Astrocyte of the spinal cord (primary cell): ENCODE results near the gene MT1X.
"Not testable (repeated sequence)": the region's sequence is repeated elsewhere in the genome, so short reads cannot be mapped to it uniquely, and the experiment has no call there.

ENCODE experiments used
- DNase-seq: peaks from one replicate; pipeline ENCODE4 v3.0.0; 2011; ENCODE audit warnings: low read depth, low spot score
- H3K4me3 ChIP-seq: 2 replicates; pipeline ENCODE4 v1.5.1; 2011; ENCODE audit warnings: low read depth, mild to moderate bottlenecking, low read length, moderate library complexity
- CTCF ChIP-seq: IDR thresholded peaks from 2 replicates; pipeline ENCODE4 v1.5.1; 2012; ENCODE audit warnings: low read depth, mild to moderate bottlenecking, low read length, inconsistent platforms
- in situ Hi-C: cut with HindIII; loops from 2 replicates; pipeline ENCODE4 v1.10.0; 2017; ENCODE audit warnings: low sequenced_read_pairs

The MT1X gene

GRCh38 chr16:56667581-56668571, 14.4 kb upstream of the MT1X start, which contains the start of gene MT1G:
Gene MT1G, minus strand, starts transcription at chr16:56668065. Its CDS starts 72 bp downstream, at chr16:56667993.
- DNase-seq, result peak; percentile 12
- no peak within 1 kb of the TSS for H3K4me3 ChIP-seq
- in situ Hi-C loops, result no loop called here
- TF ChIP-seq CTCF, result no peak

GRCh38 chr16:56669005-56669839, 13.0 kb upstream of the MT1X start, which contains the start of gene MT1H:
Gene MT1H, plus strand, starts transcription at chr16:56669814. Its CDS starts 71 bp downstream, at chr16:56669885.
- DNase-seq, result no peak
- in situ Hi-C loops, result no loop called here
- no peak within 1 kb of the TSS for H3K4me3 ChIP-seq
- no peak for TF ChIP-seq CTCF

- no peak overlapping the region for H3K4me3 ChIP-seq
- in situ Hi-C loops, result no loop called here
- no peak for TF ChIP-seq CTCF
- no peak for DNase-seq
Measured at GRCh38 chr16:56669840-56670619, 12.2 kb upstream of the MT1X start.

- no peak for TF ChIP-seq CTCF
- no peak overlapping the region for H3K4me3 ChIP-seq
- in situ Hi-C loops, result no loop called here
- DNase-seq, result no peak
Measured at GRCh38 chr16:56670620-56670934, 11.7 kb upstream of the MT1X start.

- DNase-seq, result peak; percentile 16
- H3K4me3 ChIP-seq, in situ Hi-C loops: not testable (repeated sequence)
Measured at GRCh38 chr16:56671691-56672090, 10.6 kb upstream of the MT1X start.

GRCh38 chr16:56672171-56672570, 10.1 kb upstream of the MT1X start:
- in situ Hi-C loops, result not testable (repeated sequence)

GRCh38 chr16:56672761-56673536, 9.3 kb upstream of the MT1X start:
- no peak for DNase-seq
- TF ChIP-seq CTCF, result no peak
- no peak overlapping the region for H3K4me3 ChIP-seq
- in situ Hi-C loops, result no loop called here

More at GRCh38 chr16:56672171-56672570, 10.1 kb upstream of the MT1X start:
- not testable (repeated sequence) for DNase-seq, H3K4me3 ChIP-seq
